Mammary epithelial cell (primary cell): ENCODE measurements around the gene LIN7B.

Source experiments
- CTCF ChIP-seq, 2 donors: IDR thresholded peaks in 1 of 2; conservative IDR thresholded peaks in 1 of 2; 2 replicates each; pipeline ENCODE4 v1.5.1; 2011 to 2012; ENCODE audit warnings: inconsistent platforms in 2 of 2, low read length in 2 of 2, mild to moderate bottlenecking in 2 of 2, control low read depth in 1 of 2, low read depth in 1 of 2; ENCODE audit not compliant: insufficient read depth in 1 of 2; ENCODE audit errors: extremely low read depth in 1 of 2
- EZH2 ChIP-seq: IDR thresholded peaks from 2 replicates; pipeline ENCODE4 v1.6.1; 2012; ENCODE audit warnings: low read length, inconsistent platforms, borderline replicate concordance

GRCh38 chr19:49133621-49134454 lies 19.7 kb downstream of the LIN7B start:
- TF ChIP-seq CTCF (conservative IDR thresholded peaks at IDR 0.05 in 1 of 2, IDR thresholded peaks at IDR 0.05 in 1 of 2; ENCODE audit: extremely low read depth in 1 of 2, insufficient read depth in 1 of 2, low read depth in 1 of 2, low read length in 2 of 2) (no peak), EZH2 (no peak)
